GM12878 (cell line): ENCODE results near the gene ASAP2. TPM values are rescaled to one million over a fixed set of nuclear protein-coding genes. Genes with fewer than 3 reads are reported as not detected.

Experiments used
- ATAC-seq: fragments of 200-7000 bp; cut with Tn5 transposase; 3 replicates; pipeline ENCODE4 v1.9.1; 2020; ENCODE audit warnings: mild to moderate bottlenecking, moderate library complexity
- BruUV-seq: library from RNA; stranded (reverse); fragments of 400-500 nt; replicated peaks from 2 replicates; lab custom pipeline; 2021; lab: Mats Ljungman, UMichigan
- CTCF ChIA-PET: fragments of 300-600 bp; sonication (Branson Sonifier 250); formaldehyde crosslinking; extraction: SDS; loops from one replicate; lab custom pipeline; 2021; ENCODE audit warnings: inconsistent platforms; lab: Yijun Ruan, JAX
- POLR2A ChIA-PET: fragments of 350-600 bp; formaldehyde crosslinking; extraction: SDS; loops from one replicate; lab custom pipeline; 2021; ENCODE audit warnings: inconsistent platforms; lab: Charles Lee
- RAD21 ChIA-PET: fragments of 300-600 bp; sonication (Branson Sonifier 250); formaldehyde crosslinking; loops from one replicate; lab custom pipeline; 2023; ENCODE audit warnings: antibody characterized with exemption; ENCODE audit not compliant: unreplicated experiment; lab: Charles Lee
- SMC1A ChIA-PET: fragments of 300-600 bp; sonication (Branson Sonifier 250); formaldehyde crosslinking; loops from one replicate; lab custom pipeline; 2023; ENCODE audit not compliant: unreplicated experiment, uncharacterized antibody; lab: Charles Lee
- DNase-seq: peaks from one replicate; pipeline ENCODE4 v3.0.0-alpha.2; 2011; ENCODE audit warnings: low read depth, low spot score
- FAIRE-seq: peaks from 3 replicates; lab custom pipeline; 2011; peaks lifted over from hg19 to GRCh38; lab: Jason Lieb, UNC
- H2AFZ ChIP-seq: 2 replicates; pipeline ENCODE4 v1.6.0; 2011; ENCODE audit warnings: low read depth, low read length, control low read depth; ENCODE audit not compliant: control insufficient read depth
- H3K27ac ChIP-seq: 2 replicates; pipeline ENCODE4 v1.5.1; 2011; ENCODE audit warnings: control low read depth; ENCODE audit not compliant: control insufficient read depth, insufficient read depth
- H3K27me3 ChIP-seq, 2 experiments: replicated peaks in 1 of 2; 2 replicates each; pipeline versions ENCODE4 v1.6.0 to v1.6.1; 2011; ENCODE audit warnings: low read length in 1 of 2; ENCODE audit not compliant: control insufficient read depth in 2 of 2, insufficient read depth in 2 of 2
- H3K36me3 ChIP-seq, 2 experiments: 2 replicates each; pipeline ENCODE4 v1.5.1; 2011; ENCODE audit warnings: low read length in 1 of 2; ENCODE audit not compliant: control insufficient read depth in 2 of 2, insufficient read depth in 2 of 2
- H3K4me1 ChIP-seq: 2 replicates; pipeline ENCODE4 v1.6.1; 2011; ENCODE audit warnings: mild to moderate bottlenecking, low read length, moderate library complexity, mixed read lengths; ENCODE audit not compliant: control insufficient read depth, insufficient read depth
- H3K4me2 ChIP-seq: 2 replicates; pipeline ENCODE4 v1.6.0; 2011; ENCODE audit warnings: control low read depth; ENCODE audit not compliant: control insufficient read depth, insufficient read depth
- H3K4me3 ChIP-seq: fragments of 200-600 bp; sonication (generic); 2 replicates; pipeline ENCODE4 v1.5.1; 2016
- H3K79me2 ChIP-seq: 2 replicates; pipeline ENCODE4 v1.6.0; 2011; ENCODE audit warnings: low read length; ENCODE audit not compliant: control insufficient read depth, insufficient read depth
- H3K9ac ChIP-seq: 2 replicates; pipeline ENCODE4 v1.8.0; 2011; ENCODE audit warnings: low read length, control low read depth, mixed read lengths; ENCODE audit not compliant: control insufficient read depth, insufficient read depth
- H3K9me3 ChIP-seq: replicated peaks from 3 replicates; pipeline ENCODE4 v1.5.1; 2011; ENCODE audit warnings: mild to moderate bottlenecking, low read length; ENCODE audit not compliant: control insufficient read depth, insufficient read depth
- H4K20me1 ChIP-seq: 2 replicates; pipeline ENCODE4 v1.6.0; 2011; ENCODE audit not compliant: control insufficient read depth, insufficient read depth
- EGR1 ChIP-seq, 2 experiments: IDR thresholded peaks; 1 replicate in 1 of 2; 2 replicates in 1 of 2; pipeline ENCODE4 v1.6.1; 2011 to 2012; ENCODE audit warnings: low read depth in 2 of 2, low read length in 2 of 2, borderline replicate concordance in 1 of 2, mild to moderate bottlenecking in 1 of 2, moderate library complexity in 1 of 2
- MXI1 ChIP-seq: fragments of 150-350 bp; IDR thresholded peaks from 2 replicates; pipeline ENCODE4 v1.6.1; 2011; ENCODE audit warnings: low read depth, mild to moderate bottlenecking, inconsistent platforms, low read length, improper control_type of control experiment
- NBN ChIP-seq: fragments of 450-650 bp; IDR thresholded peaks from 2 replicates; pipeline ENCODE4 v1.6.1; 2016
- PAX5 ChIP-seq: IDR thresholded peaks from 2 replicates; pipeline ENCODE4 v1.6.1; 2011; ENCODE audit warnings: low read depth, low read length, borderline replicate concordance
- POLR2A ChIP-seq: IDR thresholded peaks from 2 replicates; pipeline ENCODE4 v1.6.1; 2011; ENCODE audit warnings: low read depth, mild to moderate bottlenecking, low read length
- RBBP5 ChIP-seq: fragments of 200-600 bp; sonication (generic); conservative IDR thresholded peaks from 2 replicates; pipeline ENCODE4 v1.6.1; 2016
- SMARCA5 ChIP-seq: fragments of 450-650 bp; IDR thresholded peaks from 2 replicates; pipeline ENCODE4 v1.6.1; 2017; ENCODE audit warnings: mild to moderate bottlenecking
- ZNF274 ChIP-seq: IDR thresholded peaks from one replicate; pipeline ENCODE4 v1.8.0; 2011; ENCODE audit not compliant: insufficient read length, insufficient read depth
- WGBS: methylation state at CpG from one replicate; pipeline ENCODE4 v1.1.6; 2016; ENCODE audit warnings: low lambda C conversion rate; ENCODE audit not compliant: insufficient replicate concordance, insufficient coverage; ENCODE audit errors: missing lambda C conversion rate; 5-methylcytosine and 5-hydroxymethylcytosine counted together
- in situ Hi-C: fragments of 300-500 bp; cut with MboI; formaldehyde crosslinking; loops from 9 replicates; pipeline ENCODE4 v1.14.3; 2018; ENCODE audit warnings: mixed read lengths
- intact Hi-C: fragments of 100-400 bp; cut with micrococcal nuclease; formaldehyde crosslinking; loops from one replicate; pipeline ENCODE4 v1.14.2; 2022; ENCODE audit not compliant: unreplicated experiment
- polyA plus RNA-seq, 11 experiments: library from polyadenylated mRNA; depleted of rRNA in 4 of 11; unstranded in 6 of 11; stranded (reverse) in 5 of 11; fragments of >200 nt; fragmentation: Nextera tagmentation in 4 of 11; fragmentation: Illumina TruSeq in 1 of 11; extraction: Ambion mirVana in 4 of 11; extraction: Trizol in 1 of 11; gene quantifications; 1 replicate in 1 of 11; 2 replicates in 10 of 11; pipeline versions ENCODE4 v1.2.1 to v1.2.3, GENCODE V29; 2011 to 2016; ENCODE audit warnings: inconsistent platforms in 2 of 11, missing spikeins in 2 of 11, low read depth in 1 of 11
- total RNA-seq, 4 experiments: library from RNA; depleted of rRNA in 3 of 4; stranded (reverse); fragments of >200 nt in 3 of 4; fragmentation: Illumina TruSeq in 1 of 4; extraction: Trizol in 1 of 4; gene quantifications; 2 replicates each; pipeline versions ENCODE4 v1.2.1 to v1.2.3, GENCODE V29; 2013 to 2021
- TF ChIP-seq, protein P1 (sequence below): IDR thresholded peaks from 2 replicates; pipeline ENCODE4 v1.6.1; 2012; ENCODE audit warnings: low read length, inconsistent platforms
- TF ChIP-seq, protein P2 (sequence below): fragments of 450-650 bp; IDR thresholded peaks from 2 replicates; pipeline ENCODE4 v1.6.1; 2018; ENCODE audit warnings: borderline replicate concordance, mild to moderate bottlenecking; ENCODE audit not compliant: partially characterized antibody
- TF ChIP-seq, protein P3 (sequence below): fragments of 450-650 bp; IDR thresholded peaks from 2 replicates; pipeline ENCODE4 v1.6.1; 2016; ENCODE audit warnings: mild to moderate bottlenecking

The ASAP2 gene
- total and polyA plus RNA-seq, 10 of the 15 experiments (the other 5 are each of a cell fraction or from before 2014, with no cell fraction given) = 0.05 to 0.27 (median 0.07) TPM; not detected in 4

DNA sequence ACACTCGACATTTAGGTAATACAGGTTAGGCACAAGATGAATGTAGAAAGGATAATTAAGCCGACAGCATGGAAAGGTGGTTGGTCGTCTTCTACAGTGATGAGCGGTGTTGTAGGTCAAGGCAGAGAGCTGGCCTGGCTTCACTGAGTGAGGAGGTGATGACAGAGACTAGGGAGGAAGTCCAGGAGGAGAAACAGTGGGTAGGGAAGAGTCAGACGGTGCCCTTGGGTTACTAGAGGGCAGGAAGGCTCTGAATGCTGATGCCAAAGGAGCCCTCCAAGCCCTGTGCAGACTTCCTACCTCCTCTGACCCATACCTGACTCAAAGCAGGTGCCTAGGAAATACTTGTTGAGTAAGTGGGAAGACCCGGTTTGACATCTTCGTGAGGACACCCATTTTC, 116.0 kb downstream of the ASAP2 start (continued):
- TF ChIP-seq, protein P1, sequence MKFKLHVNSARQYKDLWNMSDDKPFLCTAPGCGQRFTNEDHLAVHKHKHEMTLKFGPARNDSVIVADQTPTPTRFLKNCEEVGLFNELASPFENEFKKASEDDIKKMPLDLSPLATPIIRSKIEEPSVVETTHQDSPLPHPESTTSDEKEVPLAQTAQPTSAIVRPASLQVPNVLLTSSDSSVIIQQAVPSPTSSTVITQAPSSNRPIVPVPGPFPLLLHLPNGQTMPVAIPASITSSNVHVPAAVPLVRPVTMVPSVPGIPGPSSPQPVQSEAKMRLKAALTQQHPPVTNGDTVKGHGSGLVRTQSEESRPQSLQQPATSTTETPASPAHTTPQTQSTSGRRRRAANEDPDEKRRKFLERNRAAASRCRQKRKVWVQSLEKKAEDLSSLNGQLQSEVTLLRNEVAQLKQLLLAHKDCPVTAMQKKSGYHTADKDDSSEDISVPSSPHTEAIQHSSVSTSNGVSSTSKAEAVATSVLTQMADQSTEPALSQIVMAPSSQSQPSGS = no peak
- TF ChIP-seq SMARCA5 = no peak
- TF ChIP-seq ZNF274 = no peak
- TF ChIP-seq NBN = no peak
- no peak for TF ChIP-seq POLR2A
- TF ChIP-seq EGR1 (IDR thresholded peaks at IDR 0.05; ENCODE audit: borderline replicate concordance in 1 of 2, low read depth in 2 of 2, low read length in 2 of 2) = no peak

DNA sequence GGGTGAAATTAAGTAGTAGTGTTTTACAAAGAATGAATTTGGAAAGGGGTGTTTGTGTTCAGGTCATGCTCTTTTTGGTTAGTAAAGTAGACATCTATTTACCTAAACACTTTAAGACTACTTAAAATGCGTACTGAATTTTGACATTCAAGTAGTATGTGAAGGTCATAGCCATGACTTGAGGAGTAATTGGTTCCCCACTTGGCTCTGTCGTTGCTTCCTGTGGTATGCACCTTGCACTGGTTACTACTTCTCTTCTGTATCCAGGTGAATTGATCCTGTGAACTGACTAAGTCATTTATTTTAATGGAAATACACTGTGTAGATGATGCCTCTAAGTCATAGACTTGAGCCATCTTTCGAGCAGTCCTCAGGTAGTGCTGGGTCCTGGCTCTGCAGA, 118.8 kb downstream of the ASAP2 start:
- ChIA-PET POLR2A (no interaction called here), SMC1A (no interaction called here), CTCF (no interaction called here), RAD21 (no interaction called here)
- H3K4me1 ChIP-seq = no peaks in the 10 kb centered on the region
- FAIRE-seq = no peak
- H4K20me1 ChIP-seq = no peaks in the 10 kb centered on the region
- 10% methylated on average over 3 of the region's 3 CpGs for whole genome bisulfite sequencing
- no peaks in the 10 kb centered on the region for H3K79me2 ChIP-seq
- ATAC-seq = no peak
- no peak overlapping the region for H2AFZ ChIP-seq
- in situ Hi-C loops = no loop called here
- no TSS peak for BruUV-seq
- H3K9me3 ChIP-seq = no peaks in the 10 kb centered on the region
- no peak overlapping the region for H3K4me3 ChIP-seq
- DNase-seq = no peak
- intact Hi-C loops = no loop called here
- H3K36me3 ChIP-seq = no peaks in the 10 kb centered on the region
- no peak overlapping the region for H3K27ac ChIP-seq
- no peak overlapping the region for H3K4me2 ChIP-seq
- no peak overlapping the region for H3K9ac ChIP-seq
- no peak for TF ChIP-seq MXI1
- TF ChIP-seq PAX5 = no peak
- TF ChIP-seq, protein P2, sequence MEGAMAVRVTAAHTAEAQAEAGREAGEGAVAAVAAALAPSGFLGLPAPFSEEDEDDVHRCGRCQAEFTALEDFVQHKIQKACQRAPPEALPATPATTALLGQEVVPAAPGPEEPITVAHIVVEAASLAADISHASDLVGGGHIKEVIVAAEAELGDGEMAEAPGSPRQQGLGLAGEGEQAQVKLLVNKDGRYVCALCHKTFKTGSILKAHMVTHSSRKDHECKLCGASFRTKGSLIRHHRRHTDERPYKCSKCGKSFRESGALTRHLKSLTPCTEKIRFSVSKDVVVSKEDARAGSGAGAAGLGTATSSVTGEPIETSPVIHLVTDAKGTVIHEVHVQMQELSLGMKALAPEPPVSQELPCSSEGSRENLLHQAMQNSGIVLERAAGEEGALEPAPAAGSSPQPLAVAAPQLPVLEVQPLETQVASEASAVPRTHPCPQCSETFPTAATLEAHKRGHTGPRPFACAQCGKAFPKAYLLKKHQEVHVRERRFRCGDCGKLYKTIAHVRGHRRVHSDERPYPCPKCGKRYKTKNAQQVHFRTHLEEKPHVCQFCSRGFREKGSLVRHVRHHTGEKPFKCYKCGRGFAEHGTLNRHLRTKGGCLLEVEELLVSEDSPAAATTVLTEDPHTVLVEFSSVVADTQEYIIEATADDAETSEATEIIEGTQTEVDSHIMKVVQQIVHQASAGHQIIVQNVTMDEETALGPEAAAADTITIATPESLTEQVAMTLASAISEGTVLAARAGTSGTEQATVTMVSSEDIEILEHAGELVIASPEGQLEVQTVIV = no peak
- no peak for TF ChIP-seq RBBP5
- TF ChIP-seq, protein P3, sequence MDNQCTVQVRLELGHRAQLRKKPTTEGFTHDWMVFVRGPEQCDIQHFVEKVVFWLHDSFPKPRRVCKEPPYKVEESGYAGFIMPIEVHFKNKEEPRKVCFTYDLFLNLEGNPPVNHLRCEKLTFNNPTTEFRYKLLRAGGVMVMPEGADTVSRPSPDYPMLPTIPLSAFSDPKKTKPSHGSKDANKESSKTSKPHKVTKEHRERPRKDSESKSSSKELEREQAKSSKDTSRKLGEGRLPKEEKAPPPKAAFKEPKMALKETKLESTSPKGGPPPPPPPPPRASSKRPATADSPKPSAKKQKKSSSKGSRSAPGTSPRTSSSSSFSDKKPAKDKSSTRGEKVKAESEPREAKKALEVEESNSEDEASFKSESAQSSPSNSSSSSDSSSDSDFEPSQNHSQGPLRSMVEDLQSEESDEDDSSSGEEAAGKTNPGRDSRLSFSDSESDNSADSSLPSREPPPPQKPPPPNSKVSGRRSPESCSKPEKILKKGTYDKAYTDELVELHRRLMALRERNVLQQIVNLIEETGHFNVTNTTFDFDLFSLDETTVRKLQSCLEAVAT = no peak
- peaks cover 2% of the 10 kb centered on the region in 2 experiments; a peak in 3 of 4 replicates for H3K27me3 ChIP-seq
